Measurements from ENCODE around the gene CHIC2.
"Not testable (repeated sequence)": the region's sequence is repeated elsewhere in the genome, so short reads cannot be mapped to it uniquely, and the experiment has no call there.

CHIC2 gene

DNA sequence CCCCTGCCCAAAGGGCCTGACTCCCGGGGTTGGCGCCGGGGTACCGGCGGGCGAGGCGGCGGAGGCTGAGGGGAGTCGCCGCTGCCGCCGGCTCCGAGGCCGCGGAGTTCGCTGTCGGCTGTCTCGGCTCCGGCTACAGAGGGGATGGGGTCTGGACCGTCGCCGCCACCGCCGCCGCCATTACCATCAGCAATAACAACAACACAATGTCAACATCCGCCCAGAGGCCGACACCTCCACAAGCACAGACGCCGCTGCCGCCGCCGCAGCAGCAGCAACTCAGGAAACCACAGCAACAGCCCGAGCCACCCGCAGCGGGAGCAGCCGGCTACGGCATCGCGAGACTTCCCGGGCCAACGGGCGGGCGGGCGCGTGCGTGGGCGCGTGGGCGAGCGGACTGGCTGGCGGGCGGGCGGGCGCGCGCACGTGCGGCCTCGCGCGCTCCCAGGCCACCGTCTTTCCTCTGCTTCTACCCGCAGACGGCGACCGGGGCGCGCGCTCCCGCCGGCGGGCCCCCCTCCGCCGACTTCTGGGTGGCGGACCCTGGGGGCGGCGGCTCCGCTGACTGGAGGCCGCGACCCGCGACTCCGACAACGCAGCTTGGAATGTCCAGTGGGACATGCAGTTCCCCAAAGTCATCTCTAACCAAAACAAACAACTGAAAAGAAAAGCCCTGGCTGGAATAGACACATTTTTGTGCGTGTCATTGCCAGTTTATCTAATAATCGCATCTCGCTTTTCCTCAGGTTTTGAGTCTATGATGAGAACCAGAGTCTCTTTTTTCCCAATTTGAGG is at the start of gene CHIC2:
CHIC2 (minus strand) TSS at position 289 of the 795 bp plus-strand sequence. CDS start 305 bp downstream, outside the sequence.
- in situ Hi-C loops (cut with MboI; ENCODE audit: low pct_unique_long_range_greater_than_20kb, low sequenced_read_pairs, unreplicated experiment): no loop called here
- TF ChIP-seq CTCF (IDR thresholded peaks at IDR 0.05; ENCODE audit: extremely low read depth, insufficient read depth, missing control alignments): no peak
- peak; percentile 95 for DNase-seq (ENCODE audit: low spot score)

DNA sequence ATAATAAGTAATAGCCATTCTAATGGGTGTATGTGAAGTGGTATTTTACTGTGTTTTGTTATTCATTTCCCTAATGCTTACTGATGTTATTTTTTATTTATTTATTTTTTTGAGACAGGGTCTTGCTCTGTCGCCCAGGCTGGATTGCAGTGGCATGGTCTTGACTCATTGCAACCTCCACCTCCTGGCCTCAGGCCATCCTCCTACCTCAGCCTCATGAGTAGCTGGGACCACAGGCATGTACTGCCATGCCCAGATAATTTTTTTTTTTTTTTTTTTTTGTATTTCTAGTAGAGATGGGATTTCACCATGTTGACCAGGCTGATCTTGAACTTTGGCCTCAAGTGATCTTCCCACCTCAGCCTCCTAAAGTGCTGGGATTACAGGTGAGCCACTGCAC is 48.8 kb upstream of the CHIC2 start:
- in situ Hi-C loops (cut with MboI; ENCODE audit: low pct_unique_long_range_greater_than_20kb, low sequenced_read_pairs, unreplicated experiment); DNase-seq (ENCODE audit: low spot score): not testable (repeated sequence)

- no peak for TF ChIP-seq CTCF (IDR thresholded peaks at IDR 0.05; ENCODE audit: extremely low read depth, insufficient read depth, missing control alignments)
- in situ Hi-C loops (cut with MboI; ENCODE audit: low pct_unique_long_range_greater_than_20kb, low sequenced_read_pairs, unreplicated experiment): no loop called here
- DNase-seq (ENCODE audit: low spot score): no peak
Measured at GRCh38 chr4:54110019-54110416, 45.6 kb upstream of the CHIC2 start.

GRCh38 chr4:54109241-54110018 is 45.0 kb upstream of the CHIC2 start:
- no peak for TF ChIP-seq CTCF (IDR thresholded peaks at IDR 0.05; ENCODE audit: extremely low read depth, insufficient read depth, missing control alignments)
- no peak for DNase-seq (ENCODE audit: low spot score)
- in situ Hi-C loops (cut with MboI; ENCODE audit: low pct_unique_long_range_greater_than_20kb, low sequenced_read_pairs, unreplicated experiment): no loop called here

DNA sequence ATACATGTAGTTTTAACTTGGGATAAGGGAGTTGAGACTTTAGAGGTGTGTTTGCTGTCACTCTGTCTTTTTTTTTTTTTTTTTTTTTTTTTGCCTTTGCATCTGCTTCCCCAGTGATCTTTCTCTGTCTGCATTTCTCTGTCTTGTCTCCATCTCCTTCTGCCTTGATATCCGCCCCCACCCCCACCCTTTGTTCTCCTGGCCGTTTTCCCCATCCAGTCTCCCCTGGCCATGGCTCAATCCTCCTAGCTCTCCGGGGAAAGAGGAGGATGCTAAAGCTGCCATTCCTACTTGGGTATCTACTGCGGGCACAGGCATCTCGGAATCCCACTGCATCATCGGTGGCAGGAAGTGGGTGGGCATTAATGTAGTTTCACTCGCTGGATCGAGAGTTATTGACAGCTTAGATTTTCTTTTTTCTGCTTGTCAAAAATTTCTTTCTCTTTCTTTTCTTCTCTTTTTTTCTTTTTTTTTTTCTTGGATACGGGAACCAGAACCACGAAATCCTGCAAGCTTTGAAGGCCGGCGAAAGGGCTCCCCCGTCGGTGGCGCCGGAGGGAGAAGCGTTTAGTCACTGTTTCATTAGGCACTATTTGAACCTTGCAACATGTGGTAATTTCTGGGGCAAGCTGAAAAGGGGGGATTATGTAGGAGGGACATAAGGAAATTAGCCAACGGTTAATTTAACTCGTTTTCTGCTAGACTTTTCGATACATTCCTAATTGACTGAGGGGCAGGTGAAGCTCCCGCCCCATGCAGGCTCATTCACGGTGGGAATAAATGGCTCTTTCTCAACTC is 43.7 kb upstream of the CHIC2 start:
- no peak for TF ChIP-seq CTCF (IDR thresholded peaks at IDR 0.05; ENCODE audit: extremely low read depth, insufficient read depth, missing control alignments)
- no peak for DNase-seq (ENCODE audit: low spot score)
- in situ Hi-C loops (cut with MboI; ENCODE audit: low pct_unique_long_range_greater_than_20kb, low sequenced_read_pairs, unreplicated experiment): no loop called here

GRCh38 chr4:54104907-54105306 is 40.5 kb upstream of the CHIC2 start:
- DNase-seq (ENCODE audit: low spot score): no peak
- no peak for TF ChIP-seq CTCF (IDR thresholded peaks at IDR 0.05; ENCODE audit: extremely low read depth, insufficient read depth, missing control alignments)
- in situ Hi-C loops (cut with MboI; ENCODE audit: low pct_unique_long_range_greater_than_20kb, low sequenced_read_pairs, unreplicated experiment): no loop called here
